Activated CD4-positive, alpha-beta T cell treated with anti-CD3 and anti-CD28 coated beads, Interleukin-2, amount 10 ng/mL, durations not matched to agents 7 days and 5 days (primary cell): Measurements from ENCODE around the gene CENPV. TPM values are rescaled to one million over a fixed set of nuclear protein-coding genes. Genes with fewer than 3 reads are reported as not detected.
"Not testable (repeated sequence)": the region's sequence is repeated elsewhere in the genome, so short reads cannot be mapped to it uniquely, and the experiment has no call there.

ENCODE experiments used
- CTCF ChIA-PET: fragments of 350-600 bp; sonication (Branson Sonifier 250); formaldehyde crosslinking; loops from one replicate; lab custom pipeline; 2021; ENCODE audit warnings: antibody characterized with exemption; lab: Charles Lee
- POLR2A ChIA-PET: fragments of 350-600 bp; sonication (Branson Sonifier 250); formaldehyde crosslinking; loops from one replicate; lab custom pipeline; 2021; ENCODE audit warnings: antibody characterized with exemption; lab: Charles Lee
- DNase-seq: peaks from one replicate; pipeline ENCODE4 v3.0.0-alpha.2; 2020
- H3K27ac Mint-ChIP-seq: one replicate; pipeline ENCODE4 v1.8.0; 2021; ENCODE audit warnings: mild to moderate bottlenecking, moderate library complexity, mixed read lengths
- H3K27me3 Mint-ChIP-seq: one replicate; pipeline ENCODE4 v1.8.0; 2021; ENCODE audit warnings: mixed read lengths
- H3K36me3 Mint-ChIP-seq: one replicate; pipeline ENCODE4 v1.8.0; 2021; ENCODE audit warnings: low read depth, mixed read lengths
- H3K4me1 Mint-ChIP-seq: one replicate; pipeline ENCODE4 v1.8.0; 2021; ENCODE audit warnings: mixed read lengths
- H3K4me3 Mint-ChIP-seq: one replicate; pipeline ENCODE4 v1.8.0; 2021; ENCODE audit warnings: mild to moderate bottlenecking, moderate library complexity, mixed read lengths
- H3K9me3 Mint-ChIP-seq: one replicate; pipeline ENCODE4 v1.8.0; 2021; ENCODE audit warnings: mixed read lengths
- total RNA-seq, 2 experiments: library from RNA; stranded (reverse); gene quantifications; one replicate each; pipeline ENCODE4 v1.2.3, GENCODE V29; 2021

CENPV gene
- total RNA-seq, 2 experiments from 2014 or later, result 16.6 to 21.1 TPM

- ChIA-PET POLR2A (no interaction called here), CTCF (interaction anchor here (0.6 to 1.9 kb wide), 5 partner anchors 13 to 52 kb away, joined by 3 to 6 read pairs (median 4); no protein-coding TSS in a partner anchor)
- Mint-ChIP-seq H3K4me1 (peaks cover 5% of the 10 kb centered on the region), H3K27me3 (no peaks in the 10 kb centered on the region), H3K27ac (no peak overlapping the region), H3K4me3 (no peak overlapping the region), H3K36me3 (no peaks in the 10 kb centered on the region), H3K9me3 (no peaks in the 10 kb centered on the region)
- no peak for DNase-seq
Observed at GRCh38 chr17:16302856-16303255, 50.4 kb downstream of the CENPV start.

DNA sequence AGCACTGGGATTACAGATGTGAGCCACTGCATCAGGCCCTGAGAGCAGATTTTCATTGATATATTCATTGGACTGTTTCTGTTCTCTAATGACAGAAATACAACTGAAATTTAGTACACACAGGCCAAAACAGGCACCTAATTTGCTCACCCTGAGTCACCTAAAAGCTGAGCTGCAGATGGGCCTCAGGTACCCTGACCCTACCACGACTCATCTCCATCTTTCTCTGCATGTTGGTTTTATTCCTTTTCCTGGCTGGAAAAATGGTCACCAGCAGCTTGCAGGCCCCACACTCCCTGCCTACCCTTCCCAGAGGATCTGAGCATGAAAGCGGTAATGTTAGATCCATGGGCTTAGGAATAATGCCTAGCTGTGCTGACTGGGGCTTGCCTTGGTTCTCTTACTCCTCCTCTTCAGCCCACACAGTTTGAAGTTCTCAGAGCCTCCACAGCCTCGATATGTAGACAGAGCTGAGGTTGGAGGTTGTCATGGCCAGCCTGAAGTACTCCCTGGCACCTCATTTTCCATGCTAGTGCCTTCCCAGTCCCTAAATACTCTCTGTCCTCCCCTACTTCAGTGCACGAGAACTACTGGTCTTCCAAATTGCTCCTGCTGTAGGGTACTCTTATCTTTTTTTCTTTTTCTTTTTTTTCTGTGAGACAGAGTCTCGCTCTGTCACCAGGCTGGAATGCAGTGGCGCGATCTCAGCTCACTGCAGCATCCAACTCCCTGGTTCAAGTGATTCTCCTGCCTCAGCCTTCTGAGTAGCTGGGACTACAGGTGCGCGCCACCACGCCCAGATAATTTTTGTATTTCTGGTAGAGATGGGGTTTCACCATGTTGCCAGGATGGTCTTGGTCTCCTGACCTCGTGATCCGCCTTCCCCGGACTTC is 51.1 kb downstream of the CENPV start:
- no peaks in the 10 kb centered on the region for H3K9me3 Mint-ChIP-seq
- POLR2A ChIA-PET, result no interaction called here
- DNase-seq, result no peak
- H3K27ac Mint-ChIP-seq, result no peak overlapping the region
- H3K36me3 Mint-ChIP-seq, result no peaks in the 10 kb centered on the region
- CTCF ChIA-PET, result no interaction called here
- peaks cover 5% of the 10 kb centered on the region for H3K4me1 Mint-ChIP-seq
- no peak overlapping the region for H3K4me3 Mint-ChIP-seq
- no peaks in the 10 kb centered on the region for H3K27me3 Mint-ChIP-seq

- peaks cover 12% of the 10 kb centered on the region for H3K4me1 Mint-ChIP-seq
- H3K4me3 Mint-ChIP-seq, result no peak overlapping the region
- ChIA-PET POLR2A (no interaction called here), CTCF (interaction anchor here (0.7 kb wide), 1 partner anchor 1156 kb away, joined by 6 read pairs; no protein-coding TSS in a partner anchor)
- H3K27ac Mint-ChIP-seq, result no peak overlapping the region
- no peaks in the 10 kb centered on the region for H3K9me3 Mint-ChIP-seq
- no peaks in the 10 kb centered on the region for H3K27me3 Mint-ChIP-seq
- no peaks in the 10 kb centered on the region for H3K36me3 Mint-ChIP-seq
- no peak for DNase-seq
Observed at GRCh38 chr17:16300554-16300953, 52.7 kb downstream of the CENPV start.

DNA sequence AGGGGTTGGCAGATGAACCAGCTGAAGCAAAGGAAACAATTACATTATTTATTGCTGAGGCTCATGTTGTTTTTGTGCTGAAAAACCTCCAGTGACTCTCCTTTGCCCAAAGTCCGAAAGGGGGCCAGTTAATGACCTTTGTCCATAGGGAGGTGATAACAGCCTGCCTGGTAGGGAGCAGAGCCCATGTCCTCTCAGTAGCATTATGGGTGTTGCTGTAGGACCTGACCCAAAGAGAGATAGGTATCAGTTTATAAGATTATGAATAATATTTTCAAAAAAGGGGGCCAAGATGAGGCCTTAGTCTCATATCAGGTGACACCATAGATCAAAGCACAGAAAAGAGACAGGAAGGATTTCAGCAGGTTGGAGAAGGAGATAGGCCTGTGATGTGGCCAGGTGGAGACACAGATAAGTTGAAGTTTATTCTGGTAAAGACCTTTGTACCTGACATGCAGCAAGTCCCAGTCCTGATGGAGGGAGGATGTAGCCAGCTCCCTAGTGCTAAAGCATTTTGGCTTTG is 55.1 kb downstream of the CENPV start:
- POLR2A ChIA-PET, result no interaction called here
- no peak overlapping the region for H3K4me3 Mint-ChIP-seq
- CTCF ChIA-PET, result interaction anchor here (0.8 to 1.9 kb wide), 4 partner anchors 9 to 46 kb away, joined by 3 to 7 read pairs (median 4); no protein-coding TSS in a partner anchor
- peaks cover 15% of the 10 kb centered on the region for H3K4me1 Mint-ChIP-seq
- H3K27ac Mint-ChIP-seq, result no peak overlapping the region
- no peaks in the 10 kb centered on the region for H3K9me3 Mint-ChIP-seq
- H3K27me3 Mint-ChIP-seq, result no peaks in the 10 kb centered on the region
- DNase-seq, result no peak
- H3K36me3 Mint-ChIP-seq, result no peaks in the 10 kb centered on the region

DNA sequence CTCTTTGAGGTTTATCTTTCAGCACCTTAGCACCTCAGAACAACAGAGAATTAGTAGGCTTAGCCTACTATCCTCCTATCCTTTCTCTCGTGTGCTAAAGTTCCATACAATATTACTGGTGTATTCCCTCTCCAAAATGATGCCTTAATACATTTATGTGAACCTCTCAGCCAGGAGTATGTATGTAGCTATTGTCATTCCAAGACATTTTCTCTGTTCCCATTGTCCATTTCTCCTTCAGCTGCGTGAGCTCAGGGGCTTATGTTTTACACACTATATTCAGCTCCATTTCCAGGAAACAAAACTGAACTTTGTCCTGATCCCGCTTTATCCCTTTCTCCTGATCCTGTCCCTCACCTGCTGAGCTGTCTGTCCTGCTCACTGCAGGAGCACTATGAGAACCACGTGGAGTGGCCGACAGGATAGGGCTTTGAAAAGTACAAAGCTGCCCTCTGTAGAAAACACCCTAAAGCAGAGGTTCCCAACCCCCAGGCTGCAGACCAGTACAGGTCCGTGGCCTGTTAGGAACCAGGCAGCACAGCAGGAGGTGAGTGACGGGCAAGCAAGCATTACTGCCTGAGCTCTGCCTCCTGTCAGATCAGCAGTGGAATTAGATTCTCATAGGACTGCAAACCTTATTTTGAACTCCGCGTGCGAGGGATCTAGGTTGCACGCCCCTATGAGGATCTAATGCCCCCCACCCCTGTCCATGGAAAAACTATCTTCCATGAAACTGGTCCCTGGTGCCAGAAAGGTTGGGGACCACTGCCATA is 55.7 kb downstream of the CENPV start:
- ChIA-PET POLR2A (no interaction called here), CTCF (interaction anchor here (0.8 to 1.9 kb wide), 3 partner anchors 11 to 45 kb away, joined by 3 to 7 read pairs (median 3); no protein-coding TSS in a partner anchor)
- no peaks in the 10 kb centered on the region for H3K9me3 Mint-ChIP-seq
- DNase-seq, result no peak
- H3K36me3 Mint-ChIP-seq, result no peaks in the 10 kb centered on the region
- H3K27ac Mint-ChIP-seq, result no peak overlapping the region
- H3K4me1 Mint-ChIP-seq, result peaks cover 15% of the 10 kb centered on the region
- H3K4me3 Mint-ChIP-seq, result no peak overlapping the region
- H3K27me3 Mint-ChIP-seq, result no peaks in the 10 kb centered on the region

- CTCF ChIA-PET, result interaction anchor here (1.7 kb wide), 1 partner anchor 9 kb away, joined by 9 read pairs; no protein-coding TSS in a partner anchor
- H3K27ac Mint-ChIP-seq, H3K27me3 Mint-ChIP-seq, H3K36me3 Mint-ChIP-seq, H3K9me3 Mint-ChIP-seq, POLR2A ChIA-PET, H3K4me3 Mint-ChIP-seq, DNase-seq: not testable (repeated sequence)
- H3K4me1 Mint-ChIP-seq, result peaks cover 15% of the 10 kb centered on the region
Observed at GRCh38 chr17:16296072-16296471, 57.2 kb downstream of the CENPV start.

DNA sequence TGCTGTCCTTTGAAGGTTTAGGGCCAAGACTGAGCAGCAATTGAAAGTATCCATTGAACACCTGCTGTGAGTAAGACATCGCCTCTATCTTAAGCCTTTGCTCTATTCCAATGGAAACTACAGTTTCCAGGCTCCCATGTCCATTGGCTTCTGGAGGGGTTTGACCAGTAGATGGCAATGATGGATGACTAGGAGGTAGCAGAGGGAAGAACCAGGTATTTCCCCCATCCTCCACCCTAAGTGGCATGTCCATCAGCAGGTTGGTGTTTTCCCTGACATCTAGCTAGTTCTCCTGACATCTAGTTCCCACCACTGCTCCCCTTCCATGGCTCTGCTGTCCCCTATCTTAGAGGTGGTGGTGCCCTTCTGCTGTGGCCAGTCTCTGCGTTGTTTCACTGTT is 58.7 kb downstream of the CENPV start:
- no peak for DNase-seq
- Mint-ChIP-seq H3K4me1 (peaks cover 15% of the 10 kb centered on the region), H3K27me3 (no peaks in the 10 kb centered on the region), H3K36me3 (peaks cover 1% of the 10 kb centered on the region), H3K27ac (no peak overlapping the region), H3K4me3 (no peak overlapping the region), H3K9me3 (no peaks in the 10 kb centered on the region)
- ChIA-PET POLR2A (no interaction called here), CTCF (no interaction called here)

DNA sequence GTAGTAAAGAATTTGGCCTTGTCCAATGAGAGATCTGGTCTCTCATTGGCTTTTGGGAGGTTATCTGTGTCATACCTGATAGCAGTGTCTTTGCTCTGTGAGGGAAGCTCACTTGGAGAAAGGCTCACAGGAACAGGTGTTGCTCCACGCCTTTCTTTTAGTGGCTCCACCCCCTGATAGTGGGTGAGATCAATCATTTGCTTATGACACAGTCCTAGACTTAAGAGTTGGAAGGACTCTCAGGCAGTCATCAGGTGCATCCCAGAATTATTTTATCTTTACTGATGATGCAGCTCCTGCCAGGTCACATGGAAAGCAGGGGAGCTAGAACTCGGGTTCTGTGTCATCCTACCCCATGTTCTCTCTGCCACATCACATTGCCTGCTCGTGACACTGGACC is 59.3 kb downstream of the CENPV start:
- H3K36me3 Mint-ChIP-seq, result peaks cover 1% of the 10 kb centered on the region
- H3K27me3 Mint-ChIP-seq, result no peaks in the 10 kb centered on the region
- H3K27ac Mint-ChIP-seq, result no peak overlapping the region
- no peak for DNase-seq
- H3K4me3 Mint-ChIP-seq, result no peak overlapping the region
- CTCF ChIA-PET, result interaction anchor here (0.6 to 0.8 kb wide), 2 partner anchors 9 to 107 kb away, joined by 3 read pairs; no protein-coding TSS in a partner anchor
- H3K9me3 Mint-ChIP-seq, result no peaks in the 10 kb centered on the region
- POLR2A ChIA-PET, result no interaction called here
- H3K4me1 Mint-ChIP-seq, result peaks cover 19% of the 10 kb centered on the region

Other genes with a start within 250 kb of the CENPV start
- gene NCOR1, start 137.9 kb downstream of the CENPV start, total RNA-seq, result 100 to 1,000 TPM; 152 to 182 TPM
- 10 to 100 TPM; 25.2 to 30.6 TPM for gene PIGL, start 136.3 kb downstream of the CENPV start, total RNA-seq
- 1,000 to 10,000 TPM; 1,415 to 1,539 TPM for gene UBB, start 27.6 kb upstream of the CENPV start, total RNA-seq
- gene TRPV2, start 62.1 kb upstream of the CENPV start, total RNA-seq, result 100 to 1,000 TPM; 114 to 134 TPM
- 1 to 10 TPM; 1.7 to 2.0 TPM for gene LRRC75A, start 138.7 kb upstream of the CENPV start, total RNA-seq
- gene ZNF287, start 215.7 kb upstream of the CENPV start, total RNA-seq, result 1 to 10 TPM; 5.7 to 6.1 TPM